HG02840 (cell line): ENCODE measurements around the gene TTC1.

Source experiments
- ATAC-seq: cut with Tn5 transposase; IDR thresholded peaks from one replicate; pipeline ENCODE4 v1.9.1; 2021; ENCODE audit warnings: mild to moderate bottlenecking, moderate library complexity, moderate number of reproducible peaks; ENCODE audit not compliant: unreplicated experiment, low FRiP score

The TTC1 gene

GRCh38 chr5:160082614-160083500 is 73.9 kb downstream of the TTC1 start:
- ATAC-seq = no peak

GRCh38 chr5:160083501-160083900 is 74.6 kb downstream of the TTC1 start:
- ATAC-seq = no peak

GRCh38 chr5:160084144-160084543 is 75.2 kb downstream of the TTC1 start:
- ATAC-seq = no peak

GRCh38 chr5:160087199-160087598 is 78.3 kb downstream of the TTC1 start:
- ATAC-seq = no peak

GRCh38 chr5:160088805-160089204 is 79.9 kb downstream of the TTC1 start:
- ATAC-seq = no peak

- no peak for ATAC-seq
Observed at GRCh38 chr5:160089531-160089930, 80.6 kb downstream of the TTC1 start.

- ATAC-seq = no peak
Observed at GRCh38 chr5:160090059-160090458, 81.1 kb downstream of the TTC1 start.

GRCh38 chr5:160092514-160092913 is 83.6 kb downstream of the TTC1 start:
- ATAC-seq = no peak

- no peak for ATAC-seq
Observed at GRCh38 chr5:160092960-160093707, 84.2 kb downstream of the TTC1 start.

GRCh38 chr5:160096178-160096577 is 87.2 kb downstream of the TTC1 start:
- ATAC-seq = no peak

- no peak for ATAC-seq
Observed at GRCh38 chr5:160097991-160098390, 89.1 kb downstream of the TTC1 start.

GRCh38 chr5:160105686-160106360 is 96.9 kb downstream of the TTC1 start:
- ATAC-seq = peak; percentile 73

GRCh38 chr5:160108124-160108523 is 99.2 kb downstream of the TTC1 start:
- no peak for ATAC-seq
